Heart left ventricle (tissue), 16 donors: Measurements from ENCODE around the gene CD27. TPM values are rescaled to one million over a fixed set of nuclear protein-coding genes. Genes with fewer than 3 reads are reported as not detected.

Experiments used
- ATAC-seq, 4 donors: fragments of 200-7000 bp; cut with Tn5 transposase; one replicate each; pipeline ENCODE4 v1.9.1; 2020 to 2022; ENCODE audit warnings: moderate library complexity in 4 of 4, mild to moderate bottlenecking in 3 of 4, moderate number of reproducible peaks in 1 of 4
- DNase-seq, 5 donors: peaks; one replicate each; pipeline ENCODE4 v3.0.0-alpha.2; 2020
- H3K27ac ChIP-seq, 12 donors: fragments of 200-600 bp; sonication (generic) in 4 of 12; one replicate each; pipeline versions ENCODE4 v1.5.0 to v1.8.0; 2016 to 2022; ENCODE audit warnings: mild to moderate bottlenecking in 2 of 12
- H3K27me3 ChIP-seq, 9 donors: fragments of 200-600 bp; sonication (generic) in 2 of 9; one replicate each; pipeline versions ENCODE4 v1.5.1 to v1.8.0; 2016 to 2022; ENCODE audit warnings: mild to moderate bottlenecking in 3 of 9
- H3K36me3 ChIP-seq, 9 donors: fragments of 200-600 bp; sonication (generic) in 2 of 9; one replicate each; pipeline versions ENCODE4 v1.5.0 to v1.8.0; 2018 to 2022; ENCODE audit warnings: mild to moderate bottlenecking in 2 of 9
- H3K4me1 ChIP-seq, 12 donors: fragments of 200-600 bp; sonication (generic) in 4 of 12; one replicate each; pipeline versions ENCODE4 v1.5.0 to v1.8.0; 2016 to 2022; ENCODE audit warnings: mild to moderate bottlenecking in 3 of 12
- H3K4me3 ChIP-seq, 12 donors: fragments of 200-600 bp; sonication (generic) in 4 of 12; one replicate each; pipeline versions ENCODE4 v1.5.0 to v1.8.0; 2017 to 2022; ENCODE audit warnings: mild to moderate bottlenecking in 9 of 12, moderate library complexity in 4 of 12
- H3K9me3 ChIP-seq, 12 donors: fragments of 200-600 bp; sonication (generic) in 4 of 12; one replicate each; pipeline versions ENCODE4 v1.5.0 to v1.8.0; 2016 to 2022; ENCODE audit warnings: mild to moderate bottlenecking in 1 of 12
- POLR2A ChIP-seq, 2 donors: fragments of 450-650 bp; IDR thresholded peaks; one replicate each; pipeline ENCODE4 v1.6.1; 2017; ENCODE audit warnings: antibody characterized with exemption in 2 of 2, mild to moderate bottlenecking in 2 of 2, moderate library complexity in 2 of 2
- WGBS, 4 donors: extraction: QIAGEN DNeasy Blood & Tissue Kit in 2 of 4; methylation state at CpG; one replicate each; pipeline versions ENCODE4 v1.1.5 to v1.1.7; 2013 to 2018; 5-methylcytosine and 5-hydroxymethylcytosine counted together
- intact Hi-C, 10 donors: fragments of 100-400 bp; cut with DNase I; formaldehyde crosslinking; loops; one replicate each; pipeline versions ENCODE4 v1.11.1 to v1.14.2; 2022
- polyA plus RNA-seq, 2 donors: library from polyadenylated mRNA; stranded (reverse); fragments of 200-250 nt; gene quantifications; one replicate each; pipeline ENCODE4 v1.2.3, GENCODE V29; 2013
- total RNA-seq, 9 donors: library from RNA; depleted of rRNA in 2 of 9; stranded (reverse); fragments of >200 nt in 2 of 9; fragmentation: NEBNext Ultra II Directional in 3 of 9; extraction: Animal tissue kit (Norgen Biotek cat#: 25700) in 3 of 9; gene quantifications; one replicate each; pipeline versions ENCODE4 v1.1.0 to v1.2.4, GENCODE V29; 2016 to 2023
- TF ChIP-seq, protein P1 (sequence below), 12 donors: fragments of 200-600 bp; sonication (generic) in 4 of 12; IDR thresholded peaks; one replicate each; pipeline versions ENCODE4 v1.5.0 to v1.8.0; 2018 to 2022; ENCODE audit warnings: antibody characterized with exemption in 12 of 12, mild to moderate bottlenecking in 5 of 12
- donor health status: ischemic (EF 13 %, LVEDD 7.1; RV severe dilation, severe dysfunction).
- donor health status: healthy with polysubstance abuse.
- donor health status: DM: no; HTN: yes; CAD: no.
- donor health status: DM: no; HTN: no; CAD: no.
- donor health status: ischemic (EF 25% LVEDD 6.9; RV normal size, moderate dysfunction).
- donor health status: ischemic (EF 25% LVEDD 5.7; RV mildly dilated, moderate dysfunction).
- donor health status: healthy.
- donor health status: DM: yes; HTN: yes; CAD: no.
- donor health status: ischemic (EF 35%, LVEDD 5.7; RV mildly dilated, moderate dysfunction).
- donor health status: nonischemic (EF 11% LVEDD 7.7; RV severe dilation, severe dysfunction).
- donor health status: DM: yes; HTN: yes; CAD: no.
- donor health status: PGD.
- donor health status: ischemic (EF 29% LVEDD 5.4; RV normal size, mild dysfunction).
- donor health status: nonischemic (EF 23%, LVEDD 6.1; RV moderate dilation, normal function).

The CD27 gene
- total and polyA plus RNA-seq, 11 donors: 0.19 to 5.3 (median 0.40) TPM; not detected in 6

DNA sequence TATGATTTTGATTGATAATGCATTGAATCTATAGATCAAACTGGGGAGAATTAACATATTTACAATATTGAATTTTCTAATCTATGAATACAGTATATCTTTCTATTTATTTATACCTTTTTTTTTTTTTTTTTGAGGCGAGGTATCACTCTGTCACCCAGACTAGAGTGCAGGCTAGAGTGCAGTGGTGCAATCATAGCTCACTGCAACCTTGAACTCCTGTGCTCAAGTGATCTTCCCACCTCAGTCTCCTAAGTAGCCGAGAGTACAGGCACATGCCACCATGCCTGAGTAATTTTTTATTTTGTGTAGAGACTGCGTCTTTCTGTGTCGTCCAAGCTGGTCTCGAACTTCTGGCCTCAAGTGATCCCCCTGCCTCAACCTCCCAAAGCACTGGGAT, 40.4 kb upstream of the CD27 start:
- Histone ChIP-seq H3K27ac (no peak overlapping the region), H3K9me3 (no peaks in the 10 kb centered on the region), H3K36me3 (no peaks in the 10 kb centered on the region), H3K4me1 (no peaks in the 10 kb centered on the region), H3K4me3 (no peak overlapping the region), H3K27me3 (no peaks in the 10 kb centered on the region)
- intact Hi-C loops: no loop called here
- DNase-seq (no peak), ATAC-seq (no peak)
- WGBS, 4 donors: 86 to 91% (median 90%) methylated on average over 5 of the region's 5 CpGs
- TF ChIP-seq POLR2A (IDR thresholded peaks at IDR 0.05): no peak

DNA sequence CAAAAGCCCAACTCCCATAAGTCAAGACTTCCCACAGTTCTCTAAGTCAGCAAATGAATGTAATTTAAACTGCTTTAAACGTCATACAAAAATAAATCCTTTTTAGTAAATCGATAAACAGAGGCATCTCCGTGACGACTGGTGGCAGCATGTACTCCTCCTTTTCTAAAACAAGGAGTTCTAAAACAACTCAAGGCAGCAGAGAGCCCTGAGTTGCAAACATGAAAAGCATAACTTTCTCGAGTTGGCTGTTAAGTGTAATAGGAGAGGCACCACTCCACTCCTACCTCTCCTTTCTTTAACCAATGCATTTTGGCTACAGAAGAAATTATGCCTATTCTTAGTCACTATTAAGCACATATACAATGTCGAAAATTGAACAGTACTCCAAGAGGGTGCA, 38.8 kb upstream of the CD27 start:
- Histone ChIP-seq H3K36me3 (no peaks in the 10 kb centered on the region), H3K27me3 (no peaks in the 10 kb centered on the region), H3K9me3 (no peaks in the 10 kb centered on the region), H3K27ac (no peak overlapping the region), H3K4me1 (no peaks in the 10 kb centered on the region), H3K4me3 (no peak overlapping the region)
- ATAC-seq (no peak), DNase-seq (no peak)
- 80 to 90% (median 82%) methylated on average over 6 of the region's 6 CpGs for WGBS, 4 donors
- TF ChIP-seq, protein P1, sequence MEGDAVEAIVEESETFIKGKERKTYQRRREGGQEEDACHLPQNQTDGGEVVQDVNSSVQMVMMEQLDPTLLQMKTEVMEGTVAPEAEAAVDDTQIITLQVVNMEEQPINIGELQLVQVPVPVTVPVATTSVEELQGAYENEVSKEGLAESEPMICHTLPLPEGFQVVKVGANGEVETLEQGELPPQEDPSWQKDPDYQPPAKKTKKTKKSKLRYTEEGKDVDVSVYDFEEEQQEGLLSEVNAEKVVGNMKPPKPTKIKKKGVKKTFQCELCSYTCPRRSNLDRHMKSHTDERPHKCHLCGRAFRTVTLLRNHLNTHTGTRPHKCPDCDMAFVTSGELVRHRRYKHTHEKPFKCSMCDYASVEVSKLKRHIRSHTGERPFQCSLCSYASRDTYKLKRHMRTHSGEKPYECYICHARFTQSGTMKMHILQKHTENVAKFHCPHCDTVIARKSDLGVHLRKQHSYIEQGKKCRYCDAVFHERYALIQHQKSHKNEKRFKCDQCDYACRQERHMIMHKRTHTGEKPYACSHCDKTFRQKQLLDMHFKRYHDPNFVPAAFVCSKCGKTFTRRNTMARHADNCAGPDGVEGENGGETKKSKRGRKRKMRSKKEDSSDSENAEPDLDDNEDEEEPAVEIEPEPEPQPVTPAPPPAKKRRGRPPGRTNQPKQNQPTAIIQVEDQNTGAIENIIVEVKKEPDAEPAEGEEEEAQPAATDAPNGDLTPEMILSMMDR (IDR thresholded peaks at IDR 0.05): no peak
- TF ChIP-seq POLR2A (IDR thresholded peaks at IDR 0.05): no peak
- intact Hi-C loops: no loop called here

DNA sequence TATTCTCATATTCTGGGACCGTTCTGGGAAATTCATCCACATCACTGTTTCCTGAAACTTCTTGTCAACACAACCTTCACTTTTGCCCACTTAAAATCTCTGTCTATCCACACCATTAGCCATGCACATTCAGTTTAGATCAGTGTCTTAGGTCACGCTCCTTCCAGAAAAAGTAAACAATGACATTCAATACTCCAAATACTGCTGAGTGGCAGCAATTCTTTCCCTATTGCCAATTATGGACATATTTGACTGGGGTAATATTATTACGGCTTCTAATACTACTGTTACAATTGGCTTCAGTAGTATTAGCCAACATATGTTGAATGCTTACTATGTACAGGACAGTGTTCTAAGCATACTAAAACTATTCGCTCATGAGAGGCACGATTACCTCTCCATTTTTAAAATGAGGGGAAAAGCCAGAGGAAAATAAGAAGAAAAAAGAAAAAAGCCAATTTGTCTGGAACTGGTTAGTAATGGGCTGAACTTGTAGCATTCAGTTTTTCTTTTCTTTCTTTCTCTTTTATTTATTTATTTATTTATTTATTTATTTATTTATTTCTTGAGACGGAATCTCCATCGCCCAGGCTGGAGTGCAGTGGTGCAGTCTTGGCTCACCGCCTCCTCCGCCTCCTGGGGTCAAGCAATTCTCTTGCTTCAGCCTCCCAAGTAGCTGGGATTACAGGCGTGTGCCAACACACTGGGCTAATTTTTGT, 37.4 kb upstream of the CD27 start:
- ATAC-seq (no peak), DNase-seq (no peak)
- Histone ChIP-seq H3K27me3 (no peaks in the 10 kb centered on the region), H3K4me3 (no peak overlapping the region), H3K9me3 (no peaks in the 10 kb centered on the region), H3K36me3 (no peaks in the 10 kb centered on the region), H3K4me1 (no peaks in the 10 kb centered on the region), H3K27ac (no peak overlapping the region)
- no peak for TF ChIP-seq POLR2A (IDR thresholded peaks at IDR 0.05)
- TF ChIP-seq, protein P1 (IDR thresholded peaks at IDR 0.05): no peak
- 95 to 96% (median 95%) methylated on average over 10 of the region's 10 CpGs for WGBS, 4 donors
- intact Hi-C loops: no loop called here

DNA sequence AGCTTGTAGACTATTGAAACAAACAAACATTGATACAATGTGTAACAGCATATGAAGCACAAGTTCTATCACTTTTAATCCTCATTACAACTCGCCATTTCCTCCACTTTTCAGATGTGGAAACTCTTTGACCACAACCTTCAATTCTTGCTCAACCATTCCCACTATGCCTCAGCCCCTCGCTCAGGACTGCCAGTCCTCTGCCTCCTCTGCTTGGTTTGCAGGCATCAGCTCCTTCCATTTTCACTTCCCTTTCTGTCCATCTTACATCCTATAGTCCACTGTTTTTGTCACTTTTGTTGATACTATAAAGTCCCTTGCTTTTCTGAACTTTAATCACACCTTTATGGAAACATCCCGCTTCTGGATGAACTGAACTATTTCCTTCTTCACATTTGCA, 28.2 kb upstream of the CD27 start:
- H3K27ac ChIP-seq: peak overlapping the region in 1 of 12 donors; percentile 73
- intact Hi-C loops: no loop called here
- TF ChIP-seq, protein P1 (IDR thresholded peaks at IDR 0.05): no peak
- no peak for TF ChIP-seq POLR2A (IDR thresholded peaks at IDR 0.05)

DNA sequence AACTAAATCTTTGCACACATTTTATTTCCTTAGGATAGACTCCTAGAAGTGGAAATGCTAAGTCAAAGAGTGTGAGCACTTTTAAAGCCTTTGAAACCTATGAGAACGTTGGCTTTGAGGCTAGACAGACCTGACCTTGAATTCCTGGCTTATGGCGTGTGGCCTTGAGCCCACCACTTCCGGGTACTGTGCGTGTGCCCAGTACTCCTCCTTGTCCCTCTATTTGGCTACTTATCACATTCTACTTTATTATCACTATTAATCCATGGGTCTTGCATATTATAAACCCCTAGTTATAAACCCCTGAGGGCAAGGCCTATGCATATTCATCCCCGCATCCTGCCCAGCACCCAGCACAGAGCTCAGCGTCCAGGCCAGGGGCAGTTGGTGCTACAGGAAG, 26.0 kb upstream of the CD27 start:
- peaks cover 0 to 19% (median 2%) of the 10 kb centered on the region in 12 donors for H3K4me1 ChIP-seq
- no peak overlapping the region for H3K27ac ChIP-seq
- DNase-seq: no peak
- H3K27me3 ChIP-seq: no peaks in the 10 kb centered on the region
- WGBS, 4 donors: 75 to 90% (median 83%) methylated on average over 6 of the region's 6 CpGs
- H3K4me3 ChIP-seq: no peak overlapping the region
- no peak for TF ChIP-seq POLR2A (IDR thresholded peaks at IDR 0.05)
- TF ChIP-seq, protein P1 (IDR thresholded peaks at IDR 0.05): no peak
- no peaks in the 10 kb centered on the region for H3K36me3 ChIP-seq
- no peaks in the 10 kb centered on the region for H3K9me3 ChIP-seq
- no peak for ATAC-seq
- intact Hi-C loops: no loop called here

More for the DNA sequence above, 28.2 kb upstream of the CD27 start:
- no peak overlapping the region for H3K4me3 ChIP-seq
- whole genome bisulfite sequencing, 4 donors: 82 to 92% (median 87%) methylated on average over 3 of the region's 3 CpGs
- no peaks in the 10 kb centered on the region for H3K27me3 ChIP-seq
- H3K9me3 ChIP-seq: no peaks in the 10 kb centered on the region
- peaks cover 0 to 13% (median 0%) of the 10 kb centered on the region in 12 donors for H3K4me1 ChIP-seq
- ATAC-seq (peak in 3 of 4 donors; percentile 55 to 70 (median 69)), DNase-seq (peak in 1 of 5 donors; percentile 47)
- no peaks in the 10 kb centered on the region for H3K36me3 ChIP-seq
